NCI-H345 (cell line): ENCODE data around the gene LTBP4.
"Not testable (repeated sequence)": the region's sequence is repeated elsewhere in the genome, so short reads cannot be mapped to it uniquely, and the experiment has no call there.

ENCODE experiments used
- DNase-seq: peaks from one replicate; lab custom pipeline; 2025; lab: John Stamatoyannopoulos, UW

The LTBP4 gene

GRCh38 chr19:40611900-40612698 lies 10.9 kb downstream of the LTBP4 start:
- no peak for DNase-seq

- DNase-seq: peak; percentile 93
Measured at GRCh38 chr19:40612831-40613689, 11.9 kb downstream of the LTBP4 start.

- peak; percentile 100 for DNase-seq
Measured at GRCh38 chr19:40613690-40614621, 12.8 kb downstream of the LTBP4 start.

- DNase-seq: peak; percentile 93
Measured at GRCh38 chr19:40614622-40615411, 13.6 kb downstream of the LTBP4 start.

GRCh38 chr19:40616178-40616577 lies 15.0 kb downstream of the LTBP4 start:
- no peak for DNase-seq

- DNase-seq: no peak
Measured at GRCh38 chr19:40616941-40617340, 15.8 kb downstream of the LTBP4 start.

GRCh38 chr19:40617961-40618360 lies 16.8 kb downstream of the LTBP4 start:
- no peak for DNase-seq

- no peak for DNase-seq
Measured at GRCh38 chr19:40619333-40620160, 18.4 kb downstream of the LTBP4 start.

- no peak for DNase-seq
Measured at GRCh38 chr19:40620161-40620485, 19.0 kb downstream of the LTBP4 start.

GRCh38 chr19:40621283-40621682 lies 20.1 kb downstream of the LTBP4 start:
- no peak for DNase-seq

- DNase-seq: no peak
Measured at GRCh38 chr19:40621966-40622772, 21.0 kb downstream of the LTBP4 start.

- DNase-seq: no peak
Measured at GRCh38 chr19:40622773-40623075, 21.6 kb downstream of the LTBP4 start.

GRCh38 chr19:40623403-40624251 lies 22.5 kb downstream of the LTBP4 start:
- peak; percentile 100 for DNase-seq

- not testable (repeated sequence) for DNase-seq
Measured at GRCh38 chr19:40624369-40625153, 23.4 kb downstream of the LTBP4 start.

- DNase-seq: no peak
Measured at GRCh38 chr19:40625406-40626120, 24.4 kb downstream of the LTBP4 start.

- DNase-seq: no peak
Measured at GRCh38 chr19:40626918-40627317, 25.7 kb downstream of the LTBP4 start.
